ENCODE measurements around the gene GRHL3.

DNA sequence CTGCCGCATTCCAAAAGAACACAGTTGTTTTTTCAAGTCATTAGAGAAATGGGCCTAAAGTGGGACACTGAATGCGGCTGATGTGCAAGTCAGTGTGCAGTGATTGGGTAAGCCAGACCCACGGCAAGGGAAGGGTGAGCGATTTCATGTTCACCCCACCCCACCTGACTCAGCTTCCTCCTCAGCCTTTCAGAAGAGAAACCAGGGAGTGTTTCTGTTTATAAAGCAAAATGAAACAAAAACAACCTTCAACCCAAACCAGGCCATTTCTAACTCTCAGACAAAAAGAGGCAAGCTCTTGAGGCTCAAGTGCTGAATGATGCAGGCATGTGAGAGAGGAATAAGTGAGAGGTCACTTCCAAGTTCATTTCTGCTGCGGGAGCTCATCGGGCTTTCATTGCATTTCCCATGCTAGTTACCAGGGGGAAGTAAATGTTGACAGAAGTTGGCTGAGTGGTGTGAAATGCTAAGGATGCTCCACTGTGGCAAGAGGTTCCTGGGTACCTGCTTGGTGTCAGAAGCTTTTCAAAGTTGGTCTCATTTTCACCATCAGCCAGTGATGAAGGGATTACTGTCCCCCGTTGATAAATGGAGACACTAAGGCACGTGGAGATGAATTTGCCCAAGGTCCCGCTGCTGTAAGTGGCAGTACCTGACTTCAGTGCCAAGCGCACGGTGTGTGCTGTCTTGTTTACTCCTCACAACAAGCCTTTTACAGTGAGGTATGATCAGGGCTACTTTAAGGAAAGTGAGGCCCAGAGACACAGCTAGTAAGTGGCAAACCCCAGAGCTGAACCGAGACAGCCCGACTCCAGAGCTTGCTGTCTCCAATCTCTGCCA is 65.3 kb downstream of the GRHL3 start:
- TF ChIP-seq, protein P1, sequence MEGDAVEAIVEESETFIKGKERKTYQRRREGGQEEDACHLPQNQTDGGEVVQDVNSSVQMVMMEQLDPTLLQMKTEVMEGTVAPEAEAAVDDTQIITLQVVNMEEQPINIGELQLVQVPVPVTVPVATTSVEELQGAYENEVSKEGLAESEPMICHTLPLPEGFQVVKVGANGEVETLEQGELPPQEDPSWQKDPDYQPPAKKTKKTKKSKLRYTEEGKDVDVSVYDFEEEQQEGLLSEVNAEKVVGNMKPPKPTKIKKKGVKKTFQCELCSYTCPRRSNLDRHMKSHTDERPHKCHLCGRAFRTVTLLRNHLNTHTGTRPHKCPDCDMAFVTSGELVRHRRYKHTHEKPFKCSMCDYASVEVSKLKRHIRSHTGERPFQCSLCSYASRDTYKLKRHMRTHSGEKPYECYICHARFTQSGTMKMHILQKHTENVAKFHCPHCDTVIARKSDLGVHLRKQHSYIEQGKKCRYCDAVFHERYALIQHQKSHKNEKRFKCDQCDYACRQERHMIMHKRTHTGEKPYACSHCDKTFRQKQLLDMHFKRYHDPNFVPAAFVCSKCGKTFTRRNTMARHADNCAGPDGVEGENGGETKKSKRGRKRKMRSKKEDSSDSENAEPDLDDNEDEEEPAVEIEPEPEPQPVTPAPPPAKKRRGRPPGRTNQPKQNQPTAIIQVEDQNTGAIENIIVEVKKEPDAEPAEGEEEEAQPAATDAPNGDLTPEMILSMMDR (IDR thresholded peaks at IDR 0.05; ENCODE audit: insufficient read depth, low read depth, low read length) = no peak
- no peak for TF ChIP-seq EZH2 (IDR thresholded peaks at IDR 0.05; ENCODE audit: insufficient read depth, low read length)
